ENCODE results near the gene HLA-E.

- no peak for TF ChIP-seq CTCF (IDR thresholded peaks at IDR 0.05)
- TF ChIP-seq POLR2A (IDR thresholded peaks at IDR 0.05): no peak
These were observed 1.4 kb upstream of the HLA-E start for GRCh38 chr6:30487926-30488325.

Data from vagina (tissue), 2 donors.